Suppressor macrophage (primary cell): ENCODE data around the gene ANKMY1.

Experiments used
- DNase-seq, 4 experiments: peaks; one replicate each; pipeline ENCODE4 v3.0.0-alpha.2; 2020 to 2022

Gene ANKMY1

DNA sequence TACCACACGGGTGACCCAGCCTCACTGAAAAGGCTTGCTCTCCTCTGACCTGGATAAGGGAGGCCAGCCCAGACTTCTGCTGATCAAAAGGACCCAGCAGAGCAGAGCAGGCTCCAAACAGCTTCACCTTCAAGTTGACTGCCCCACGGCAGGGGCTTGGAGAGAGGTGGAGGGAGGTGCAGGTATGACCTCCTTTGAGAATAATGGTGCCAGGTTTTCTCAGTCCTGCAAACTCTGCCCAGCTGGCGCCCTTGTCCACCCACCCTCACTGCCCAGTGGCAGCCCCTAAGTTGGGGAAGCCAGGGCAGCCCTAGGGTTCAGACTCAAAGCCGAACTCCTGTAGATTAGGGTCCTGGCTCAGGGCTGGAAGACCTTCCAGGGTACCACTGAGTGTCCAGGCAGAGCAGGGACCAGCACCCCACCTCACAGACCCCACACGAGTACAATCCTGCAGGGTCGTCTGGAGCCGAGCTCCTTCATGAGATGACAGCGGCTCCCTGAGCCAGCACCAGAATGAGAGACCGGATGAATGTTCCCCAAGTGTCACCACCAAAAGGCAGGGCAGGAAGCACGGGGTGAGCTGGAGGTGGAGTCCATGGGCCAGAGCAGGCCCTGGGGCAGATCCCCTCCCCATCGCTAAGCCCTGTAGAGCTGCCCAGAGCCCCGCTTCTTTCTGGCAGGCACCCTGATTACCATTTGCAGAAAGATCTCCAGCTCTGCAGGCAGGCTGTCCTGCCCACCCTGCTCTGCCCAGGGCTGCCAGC is 125.9 kb downstream of the ANKMY1 start:
- DNase-seq = no peak

GRCh38 chr2:240431271-240431660 is 126.5 kb downstream of the ANKMY1 start:
- DNase-seq = no peak

DNA sequence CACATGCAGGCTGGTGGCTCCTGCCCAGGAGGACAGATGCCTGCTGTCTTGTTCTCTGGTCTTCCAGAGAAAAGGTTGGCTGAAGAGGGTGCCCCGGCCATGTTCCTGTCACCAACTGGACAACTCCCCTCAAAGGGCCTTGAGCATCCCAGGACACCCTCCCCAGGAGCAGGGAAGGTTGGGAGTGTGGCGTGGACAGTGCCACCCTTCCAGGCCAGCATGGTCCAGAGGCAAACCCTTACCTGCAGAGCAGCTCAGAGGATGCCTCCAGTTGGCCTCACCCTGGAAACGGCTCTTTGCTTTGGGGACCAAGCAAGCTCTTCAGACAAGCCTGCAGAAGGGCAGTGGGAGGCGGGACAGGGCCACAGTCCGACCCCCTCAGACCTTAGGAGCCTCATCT is 127.2 kb downstream of the ANKMY1 start:
- DNase-seq = no peak

GRCh38 chr2:240429872-240430491 is 127.8 kb downstream of the ANKMY1 start:
- no peak for DNase-seq
